Liver (tissue), 9 donors: ENCODE results near the gene ZNG1A. TPM values are rescaled to one million over a fixed set of nuclear protein-coding genes. Genes with fewer than 3 reads are reported as not detected.
"Not testable (repeated sequence)": the region's sequence is repeated elsewhere in the genome, so short reads cannot be mapped to it uniquely, and the experiment has no call there.

Experiments
- DNase-seq: peaks from one replicate; pipeline ENCODE4 v3.0.0-alpha.2; 2017; ENCODE audit warnings: low spot score
- H3K27ac ChIP-seq, 2 donors: one replicate each; pipeline ENCODE4 v1.7.0; 2013; ENCODE audit warnings: inconsistent platforms in 2 of 2, low read length in 2 of 2, control low read depth in 1 of 2, low read depth in 1 of 2, mild to moderate bottlenecking in 1 of 2
- H3K27me3 ChIP-seq, 4 donors: one replicate each; pipeline versions ENCODE4 v1.6.1 to v1.7.0; 2013; ENCODE audit warnings: low read length in 3 of 4, inconsistent platforms in 1 of 4, mild to moderate bottlenecking in 1 of 4, moderate library complexity in 1 of 4; ENCODE audit not compliant: control insufficient read depth in 4 of 4, insufficient read depth in 4 of 4
- H3K36me3 ChIP-seq, 4 donors: one replicate each; pipeline versions ENCODE4 v1.6.1 to v1.7.0; 2013; ENCODE audit warnings: low read length in 3 of 4, mild to moderate bottlenecking in 3 of 4, low read depth in 1 of 4, moderate library complexity in 1 of 4; ENCODE audit not compliant: control insufficient read depth in 4 of 4, insufficient read depth in 3 of 4
- H3K4me1 ChIP-seq, 4 donors: one replicate each; pipeline versions ENCODE4 v1.6.1 to v1.7.0; 2013; ENCODE audit warnings: low read length in 3 of 4, mild to moderate bottlenecking in 3 of 4, moderate library complexity in 1 of 4; ENCODE audit not compliant: control insufficient read depth in 4 of 4, insufficient read depth in 4 of 4
- H3K4me3 ChIP-seq, 3 donors: one replicate each; pipeline versions ENCODE4 v1.6.1 to v1.7.0; 2013; ENCODE audit warnings: low read length in 3 of 3, control low read depth in 1 of 3, low read depth in 1 of 3, mild to moderate bottlenecking in 1 of 3
- H3K9ac ChIP-seq, 2 donors: one replicate each; pipeline ENCODE4 v1.7.0; 2013; ENCODE audit warnings: low read length in 2 of 2, mild to moderate bottlenecking in 2 of 2, moderate library complexity in 2 of 2, control low read depth in 1 of 2, low read depth in 1 of 2
- H3K9me3 ChIP-seq, 4 donors: one replicate each; pipeline versions ENCODE4 v1.6.1 to v1.7.0; 2013; ENCODE audit warnings: low read length in 3 of 4; ENCODE audit not compliant: control insufficient read depth in 4 of 4
- whole genome bisulfite sequencing: extraction: QIAGEN DNeasy Blood & Tissue Kit; methylation state at CpG from one replicate; pipeline ENCODE4 v1.1.7; 2013; 5-methylcytosine and 5-hydroxymethylcytosine counted together
- polyA plus RNA-seq, 2 donors: library from polyadenylated mRNA; stranded (reverse) in 1 of 2; unstranded in 1 of 2; fragments of 200-250 nt in 1 of 2; fragments of >200 nt in 1 of 2; fragmentation: Nextera tagmentation in 1 of 2; extraction: Ambion mirVana in 1 of 2; gene quantifications; one replicate each; pipeline versions ENCODE4 v1.2.1 to v1.2.3, GENCODE V29; 2013 to 2015
- total RNA-seq, 2 donors: library from RNA; depleted of rRNA; stranded (reverse); fragments of >200 nt; gene quantifications; one replicate each; pipeline ENCODE4 v1.2.3, GENCODE V29; 2014
- donor health status: healthy.
- donor health status: healthy.
- donor health status: healthy.
- donor health status: healthy.
- donor health status: healthy.

ZNG1A gene
- total and polyA plus RNA-seq, 4 donors: 11.1 to 46.8 (median 20.8) TPM

- not testable (repeated sequence) for DNase-seq, H3K9ac ChIP-seq, H3K4me3 ChIP-seq, H3K27ac ChIP-seq, H3K27me3 ChIP-seq, H3K36me3 ChIP-seq, H3K9me3 ChIP-seq, H3K4me1 ChIP-seq
- WGBS: 92% methylated on average over 9 of the region's 9 CpGs
Measured at GRCh38 chr9:100430-100829, 78.4 kb downstream of the ZNG1A start.

GRCh38 chr9:99867-100266 lies 79.0 kb downstream of the ZNG1A start:
- not testable (repeated sequence) for H3K9me3 ChIP-seq, H3K36me3 ChIP-seq, H3K27me3 ChIP-seq, H3K4me1 ChIP-seq, H3K9ac ChIP-seq, DNase-seq, H3K27ac ChIP-seq, H3K4me3 ChIP-seq
- WGBS: 87% methylated on average over 6 of the region's 6 CpGs

- WGBS: 60% methylated on average over 3 of the region's 3 CpGs
- not testable (repeated sequence) for DNase-seq, H3K36me3 ChIP-seq, H3K27me3 ChIP-seq, H3K4me1 ChIP-seq, H3K9me3 ChIP-seq, H3K9ac ChIP-seq, H3K4me3 ChIP-seq, H3K27ac ChIP-seq
Measured at GRCh38 chr9:98775-99174, 80.1 kb downstream of the ZNG1A start.

GRCh38 chr9:94992-95391 lies 83.9 kb downstream of the ZNG1A start:
- H3K9ac ChIP-seq, H3K27ac ChIP-seq, H3K4me1 ChIP-seq, H3K9me3 ChIP-seq, H3K4me3 ChIP-seq, H3K36me3 ChIP-seq, H3K27me3 ChIP-seq, DNase-seq: not testable (repeated sequence)
- 63% methylated on average over 4 of the region's 4 CpGs for WGBS

- H3K4me1 ChIP-seq, H3K9me3 ChIP-seq, H3K4me3 ChIP-seq, H3K27me3 ChIP-seq, DNase-seq, H3K9ac ChIP-seq, H3K36me3 ChIP-seq, H3K27ac ChIP-seq: not testable (repeated sequence)
- whole genome bisulfite sequencing: 62% methylated on average over 4 of the region's 5 CpGs
Measured at GRCh38 chr9:94323-94722, 84.5 kb downstream of the ZNG1A start.

- not testable (repeated sequence) for H3K27me3 ChIP-seq, H3K9ac ChIP-seq, H3K9me3 ChIP-seq, H3K27ac ChIP-seq, H3K4me3 ChIP-seq, H3K36me3 ChIP-seq, DNase-seq, H3K4me1 ChIP-seq
- WGBS: 90% methylated on average over 4 of the region's 5 CpGs
Measured at GRCh38 chr9:93909-94308, 84.9 kb downstream of the ZNG1A start.

- WGBS: 70% methylated on average over 1 of the region's 1 CpG
Measured at GRCh38 chr9:90851-91250, 88.0 kb downstream of the ZNG1A start.

GRCh38 chr9:88396-89037 lies 90.3 kb downstream of the ZNG1A start:
- not testable (repeated sequence) for DNase-seq, H3K27ac ChIP-seq, H3K4me3 ChIP-seq, H3K9me3 ChIP-seq, H3K9ac ChIP-seq, H3K27me3 ChIP-seq, H3K4me1 ChIP-seq, H3K36me3 ChIP-seq
- WGBS: 11% methylated on average over 5 of the region's 11 CpGs

More at GRCh38 chr9:90851-91250, 88.0 kb downstream of the ZNG1A start:
- H3K27ac ChIP-seq, H3K9ac ChIP-seq, H3K9me3 ChIP-seq, H3K27me3 ChIP-seq, H3K36me3 ChIP-seq, H3K4me1 ChIP-seq, DNase-seq, H3K4me3 ChIP-seq: not testable (repeated sequence)

GRCh38 chr9:87860-88259 lies 91.0 kb downstream of the ZNG1A start:
- not testable (repeated sequence) for H3K4me1 ChIP-seq, H3K9me3 ChIP-seq, DNase-seq, H3K27me3 ChIP-seq, H3K4me3 ChIP-seq, H3K9ac ChIP-seq, H3K27ac ChIP-seq, H3K36me3 ChIP-seq
- 40% methylated on average over 6 of the region's 6 CpGs for WGBS
